ENCODE data around the gene CERS6.

Gene CERS6

DNA sequence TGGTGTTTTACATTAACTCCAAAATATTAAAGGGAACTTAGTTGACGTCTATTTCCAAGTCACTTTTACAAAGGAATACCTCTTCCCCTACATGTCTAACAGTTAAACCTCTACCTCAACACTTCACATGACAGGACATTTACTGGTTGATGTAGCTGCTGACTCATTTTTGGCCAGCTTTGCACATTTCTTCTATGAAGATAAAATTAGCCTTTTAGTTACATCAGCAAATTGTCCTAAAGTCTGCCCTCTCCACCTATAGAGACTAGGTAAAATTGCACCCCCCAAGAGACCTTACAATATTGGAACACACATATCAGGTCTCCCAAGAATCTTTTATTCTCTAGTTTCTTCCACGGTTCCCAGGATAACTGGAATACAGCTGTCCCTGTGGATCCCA lies 10.1 kb upstream of the CERS6 start:
- no peak for DNase-seq

- DNase-seq = no peak
These were observed 7.1 kb upstream of the CERS6 start for GRCh38 chr2:168448980-168449379.

DNA sequence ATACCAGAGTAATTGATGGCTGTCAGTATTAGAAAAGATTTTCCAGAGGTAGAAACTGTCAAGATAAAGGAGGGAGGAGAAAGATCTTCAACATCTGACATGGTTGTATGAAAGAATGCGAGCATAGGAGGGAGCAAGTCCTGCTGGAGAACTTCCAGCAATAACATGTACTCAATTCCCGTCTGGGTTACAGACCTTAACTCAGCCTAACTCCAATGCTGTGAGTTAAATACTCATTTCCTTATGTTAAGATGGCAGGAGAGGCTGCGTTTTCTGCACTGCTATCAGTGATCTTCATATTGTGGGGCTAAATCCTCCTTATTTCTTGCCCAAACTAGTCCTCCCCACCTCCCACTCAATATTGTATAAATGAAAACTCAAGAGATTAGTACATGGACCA lies 6.7 kb upstream of the CERS6 start:
- DNase-seq = no peak

- no peak for DNase-seq
These were observed 5.9 kb upstream of the CERS6 start for GRCh38 chr2:168450171-168450570.

- DNase-seq = no peak
These were observed 5.3 kb upstream of the CERS6 start for GRCh38 chr2:168450732-168451131.

- DNase-seq = no peak
These were observed 3.3 kb upstream of the CERS6 start for GRCh38 chr2:168452781-168453180.

DNA sequence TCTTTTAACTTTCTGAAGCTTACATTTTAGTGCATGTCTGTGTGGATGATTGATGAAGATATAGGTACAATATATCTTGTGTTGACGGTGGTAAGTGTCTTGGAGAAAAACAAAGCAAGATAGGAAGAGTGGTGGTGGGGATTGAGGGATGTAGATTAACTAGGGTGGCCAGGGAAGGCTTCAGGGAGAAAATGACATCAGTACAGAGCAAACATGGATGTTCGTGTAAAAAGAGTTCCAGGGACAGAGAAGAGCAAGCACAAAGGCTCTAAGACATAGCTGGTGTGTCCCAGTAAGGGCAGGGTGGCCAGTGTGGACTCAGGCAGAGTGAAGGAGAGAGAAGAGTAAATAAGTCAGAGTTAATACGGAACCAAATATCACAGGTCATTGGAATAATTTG lies 2.7 kb upstream of the CERS6 start:
- DNase-seq = no peak

DNA sequence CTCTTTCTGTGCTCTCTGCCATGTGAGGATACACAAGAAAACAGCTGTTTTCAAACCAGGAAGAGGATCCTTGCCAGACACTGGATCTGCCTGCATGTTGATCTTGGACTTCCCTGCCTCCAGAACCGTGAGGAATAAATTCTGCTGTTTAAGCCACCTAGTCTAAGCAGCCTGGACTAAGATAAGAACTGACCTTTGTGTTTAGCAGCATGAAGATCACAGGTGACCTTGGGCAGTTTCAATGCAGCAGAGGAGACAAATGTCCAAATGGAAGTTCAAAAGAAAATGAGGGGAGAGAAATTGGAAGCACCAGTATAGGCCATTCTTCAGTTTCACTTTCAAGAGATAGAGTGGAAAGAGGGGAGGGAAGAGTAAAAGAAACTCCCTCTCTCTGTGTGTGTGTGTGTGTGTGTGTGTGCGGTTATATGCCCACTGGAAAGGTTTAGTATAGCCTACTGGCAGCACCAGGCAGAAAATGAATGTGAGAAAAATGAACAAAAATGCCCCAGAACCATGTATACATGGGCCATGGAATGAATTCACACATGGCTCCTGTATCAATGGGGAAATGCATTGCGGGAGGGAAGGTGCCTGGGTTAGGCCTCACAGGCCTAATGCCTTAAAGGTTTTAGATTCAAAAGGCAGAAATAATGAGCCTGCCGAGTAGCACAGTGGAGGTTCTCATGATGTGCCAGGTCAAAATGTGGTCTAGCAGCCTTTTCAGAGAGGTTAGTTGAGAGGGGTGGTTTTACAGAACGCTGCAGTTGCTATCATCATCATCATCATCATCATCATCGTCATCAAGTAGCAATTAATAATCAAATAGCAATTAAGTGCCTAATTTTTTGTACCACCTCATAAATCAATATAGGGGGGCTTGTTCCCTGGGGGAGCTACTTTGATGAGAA lies 1.1 kb upstream of the CERS6 start:
- no peak for DNase-seq

- peak; percentile 42 for DNase-seq
These were observed 583 bp downstream of the CERS6 start for GRCh38 chr2:168456521-168457189.

DNA sequence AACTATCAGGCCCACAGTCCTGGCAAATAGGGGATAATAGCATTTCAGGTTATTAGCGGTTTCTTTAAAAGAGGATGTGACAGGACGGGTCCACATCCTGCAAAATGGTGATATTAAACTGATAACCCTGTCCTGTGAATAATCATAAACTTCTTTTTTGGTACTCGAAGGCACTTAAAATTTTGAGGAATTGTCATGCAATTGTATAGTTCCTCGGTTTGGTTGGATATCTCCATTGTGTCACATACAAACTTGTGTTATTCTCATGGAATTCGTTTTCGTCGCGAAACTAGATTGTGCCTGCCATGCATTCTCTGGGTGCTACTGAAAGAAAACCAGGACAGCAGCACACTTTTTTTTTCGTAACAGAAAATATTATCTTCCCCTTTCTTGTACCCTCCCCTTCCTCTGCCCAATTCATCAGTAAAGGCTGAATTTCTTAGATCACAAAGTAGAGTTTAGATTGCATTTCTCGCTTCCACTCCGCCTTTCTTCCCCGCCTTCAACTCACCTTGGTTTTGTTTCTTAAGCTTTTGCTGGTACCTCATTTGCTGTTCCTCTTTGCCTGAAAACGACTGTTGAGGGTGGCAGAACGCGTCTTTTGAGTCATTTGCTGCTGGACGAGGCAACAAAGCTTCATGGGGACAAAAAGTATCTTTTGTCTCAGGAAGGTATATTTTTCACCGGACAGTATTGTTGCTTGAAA lies 1.3 kb downstream of the CERS6 start:
- no peak for DNase-seq

DNA sequence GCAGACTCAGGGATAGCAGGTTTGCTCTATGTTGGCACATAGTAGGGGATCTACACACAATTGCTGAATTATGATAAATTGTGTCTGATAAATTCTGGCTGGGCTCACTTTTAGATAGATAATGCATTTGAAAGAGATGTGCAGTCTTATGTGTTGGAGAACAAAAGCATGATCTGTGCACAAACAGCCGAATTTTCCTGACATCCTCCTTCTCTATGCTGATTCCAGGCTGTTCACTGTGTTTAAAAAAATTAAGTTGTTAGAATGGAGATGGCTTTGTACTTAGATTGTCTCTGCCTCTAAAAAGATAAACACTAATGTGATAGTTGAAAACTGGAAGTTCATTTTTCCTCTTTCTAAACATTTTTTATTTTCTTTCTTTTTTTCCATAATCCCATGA lies 2.1 kb downstream of the CERS6 start:
- no peak for DNase-seq

- no peak for DNase-seq
These were observed 3.2 kb downstream of the CERS6 start for GRCh38 chr2:168459256-168459655.

DNA sequence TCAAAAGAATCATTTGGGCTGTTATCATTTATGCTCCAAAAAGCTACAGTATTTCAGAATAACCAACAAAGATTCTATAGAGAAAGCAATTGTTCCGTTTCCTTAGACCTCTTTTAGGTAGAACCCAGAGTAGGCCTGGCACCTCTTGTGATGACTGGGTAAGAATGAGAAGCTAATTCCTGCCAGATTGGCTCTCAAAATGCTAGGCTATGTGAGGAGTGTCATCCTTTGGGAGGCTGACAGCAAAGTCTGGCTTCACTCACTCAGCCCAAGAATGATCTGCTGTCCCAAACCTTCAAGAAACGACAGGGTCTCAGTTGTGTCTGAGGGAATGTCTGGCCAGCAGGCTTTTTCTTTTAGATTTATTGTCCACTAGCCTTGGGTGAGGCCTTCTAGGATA lies 4.5 kb downstream of the CERS6 start:
- DNase-seq = no peak

DNA sequence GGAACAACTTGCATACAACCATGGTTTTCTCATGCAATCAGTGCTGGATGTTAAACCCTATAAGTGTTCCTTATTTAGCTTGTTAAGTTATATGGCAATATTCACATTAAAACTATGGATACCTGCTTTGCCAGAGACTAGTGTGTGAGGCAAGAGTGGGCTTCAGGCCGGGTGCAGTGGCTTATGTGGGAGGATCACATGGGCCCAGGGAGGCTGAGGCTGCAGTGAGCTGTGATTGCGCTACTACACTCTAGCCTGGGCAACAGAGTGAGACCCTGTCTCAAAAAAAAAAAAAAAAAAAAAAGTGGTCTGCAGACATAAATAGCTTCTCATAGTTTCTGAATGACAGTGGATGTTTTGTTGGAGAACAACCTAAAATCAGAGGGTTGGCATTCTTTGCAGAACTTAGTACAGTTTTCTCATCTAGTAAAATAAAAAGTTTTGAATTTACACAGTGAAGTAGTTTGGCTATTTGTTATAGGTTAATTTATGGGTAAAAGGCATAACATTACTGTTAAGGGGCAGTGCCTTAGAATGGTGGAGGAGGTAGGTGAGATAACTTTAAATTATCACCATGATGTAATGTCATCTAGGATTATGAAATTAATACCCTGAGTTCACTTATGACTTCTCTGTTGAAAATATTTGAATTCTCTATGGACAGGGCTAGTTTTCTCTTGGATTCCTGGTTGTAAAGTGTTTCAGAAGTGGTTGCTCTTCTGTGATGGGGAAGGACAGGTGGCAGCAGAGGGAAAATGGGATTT lies 5.3 kb downstream of the CERS6 start:
- DNase-seq = no peak

GRCh38 chr2:168461942-168462331 lies 5.9 kb downstream of the CERS6 start:
- no peak for DNase-seq

DNA sequence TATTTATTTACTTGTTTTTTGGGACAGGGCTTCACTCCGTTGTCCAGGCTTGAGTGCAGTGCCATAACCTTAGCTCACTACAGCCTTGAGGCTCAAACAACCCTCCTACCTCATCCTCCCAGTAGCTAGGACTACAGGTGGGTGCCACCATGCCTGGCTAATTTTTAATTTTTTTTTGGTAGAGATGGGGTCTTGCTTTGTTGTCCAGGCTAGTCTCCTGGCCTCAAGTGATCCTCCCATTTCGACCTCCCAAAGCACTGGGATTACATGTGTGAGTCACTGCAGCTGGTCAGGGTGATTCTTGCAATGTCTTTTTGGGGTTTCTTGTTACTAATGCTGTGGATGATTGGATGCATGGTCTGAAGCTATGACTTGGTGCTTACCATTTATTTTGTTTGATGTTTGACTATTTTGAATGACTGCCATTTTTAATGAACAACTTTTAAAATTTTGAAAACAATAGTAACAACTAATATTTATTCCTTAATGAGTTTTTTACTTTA lies 6.5 kb downstream of the CERS6 start:
- DNase-seq = no peak

DNA sequence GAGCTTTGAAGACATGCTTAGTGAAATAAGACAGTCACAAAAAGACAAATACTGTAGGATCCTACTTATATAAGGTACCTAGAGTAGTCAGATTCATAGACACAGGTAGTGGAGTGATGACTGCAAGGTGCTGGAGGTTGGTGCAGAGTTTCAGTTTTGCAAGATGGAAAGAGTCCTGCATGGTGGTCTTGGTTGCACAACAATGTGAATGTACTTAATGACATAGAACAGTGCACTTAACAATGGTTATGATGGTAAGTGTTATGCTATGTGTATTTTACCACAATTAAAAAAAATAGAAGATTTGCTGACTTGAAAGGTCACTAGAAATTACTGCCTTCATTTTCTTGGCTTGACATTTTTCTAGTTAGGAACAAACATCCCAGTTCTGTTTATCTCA lies 9.5 kb downstream of the CERS6 start:
- DNase-seq = no peak

DNA sequence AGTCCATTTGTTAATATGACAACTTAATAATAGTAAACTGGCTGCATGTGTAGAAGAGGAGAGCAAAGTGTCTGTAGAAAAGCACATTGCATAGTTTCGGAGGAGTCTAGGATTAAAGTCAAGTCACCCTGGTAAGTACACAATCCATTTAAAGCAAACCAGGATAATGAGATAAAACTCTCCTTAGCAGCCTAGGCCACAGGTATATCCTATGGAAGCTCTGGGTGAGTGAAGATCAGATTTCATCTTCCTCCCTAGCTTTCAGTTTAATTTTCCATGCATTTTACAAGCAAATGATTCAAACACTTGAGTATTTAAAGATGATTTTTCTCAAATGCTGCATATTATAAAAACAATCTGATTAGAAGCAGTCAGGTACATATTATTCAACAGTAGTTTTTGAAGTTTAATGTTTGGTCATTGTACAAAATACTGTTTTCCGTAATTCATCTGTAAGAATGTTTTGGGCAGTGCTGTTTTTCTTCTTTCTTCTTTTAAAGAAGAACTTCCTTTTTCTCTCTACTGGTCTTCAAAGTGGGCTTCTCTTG lies 10.2 kb downstream of the CERS6 start:
- DNase-seq = no peak

DNA sequence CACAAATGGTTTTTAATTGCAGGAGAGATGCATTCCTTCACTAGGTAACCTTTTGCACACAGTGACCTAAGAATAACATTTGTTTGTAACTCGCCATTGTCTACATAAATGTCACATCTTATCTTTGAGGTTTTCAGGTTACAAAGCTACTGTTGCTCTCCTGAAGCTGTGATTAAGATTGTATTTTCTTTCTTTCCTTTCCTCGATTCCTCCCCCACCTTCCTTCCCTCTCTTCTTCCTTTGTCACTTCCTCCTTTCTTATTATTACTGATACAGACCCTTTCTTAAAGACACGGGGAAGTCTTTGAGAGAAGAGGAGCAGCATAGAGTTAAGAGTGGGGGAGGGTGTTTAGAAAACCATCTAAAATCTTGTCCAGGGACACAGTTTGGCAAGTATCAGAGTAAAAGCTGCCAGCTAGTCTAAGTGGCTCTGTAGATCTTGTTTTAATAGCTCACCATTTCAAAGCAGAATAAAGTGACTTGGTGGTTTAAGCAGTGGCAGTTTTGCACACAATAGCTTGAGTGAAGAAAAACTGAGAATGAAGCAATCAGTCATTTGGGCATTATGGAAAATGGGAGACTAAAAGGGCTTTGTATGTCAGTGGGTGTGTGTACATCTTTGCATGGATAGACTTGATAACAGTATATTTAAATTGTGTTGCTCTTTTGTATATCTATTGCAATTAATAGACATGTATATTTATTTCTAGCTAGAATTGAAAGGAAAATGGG lies 10.9 kb downstream of the CERS6 start:
- DNase-seq = no peak

DNA sequence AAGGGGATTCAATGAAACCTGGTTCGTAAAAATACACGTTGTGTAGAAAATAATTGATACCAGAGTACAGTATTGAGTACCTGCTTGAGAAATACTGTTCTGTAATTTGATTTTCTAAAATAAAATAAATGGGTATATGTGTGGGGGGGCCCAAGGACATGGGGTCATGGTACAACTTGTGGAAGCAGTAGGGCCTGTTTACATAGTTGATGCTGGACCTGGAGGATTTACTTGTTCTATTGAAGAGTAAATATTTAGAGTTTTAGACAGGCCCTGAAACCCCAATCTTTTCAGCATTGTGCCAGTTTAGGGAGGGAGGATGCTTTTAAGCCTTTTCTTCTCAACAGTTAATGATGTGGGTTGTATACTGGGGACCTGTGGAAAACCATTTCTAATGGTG lies 11.7 kb downstream of the CERS6 start:
- no peak for DNase-seq

DNA sequence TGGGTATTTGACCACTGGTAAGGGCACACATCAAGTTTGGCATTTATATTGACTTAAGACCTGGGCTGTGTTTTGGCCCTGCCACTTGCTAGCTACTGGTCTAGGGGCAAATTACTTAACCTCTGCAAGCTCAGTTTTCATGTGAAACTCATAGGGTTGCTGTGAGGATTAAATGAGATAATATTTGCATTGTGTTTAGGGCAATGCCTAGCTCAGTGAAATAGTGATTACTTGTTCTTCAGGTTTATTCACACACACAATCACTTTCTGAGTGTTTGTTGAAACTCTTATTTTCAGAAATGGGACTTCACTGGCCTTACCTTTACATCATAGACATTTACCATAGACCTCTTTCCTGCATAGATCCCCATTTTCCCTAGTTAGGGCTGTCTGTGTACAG lies 12.3 kb downstream of the CERS6 start:
- DNase-seq = no peak

All from stimulated activated CD4-positive, alpha-beta T cell treated with anti-CD3 and anti-CD28 coated beads, Interleukin-4, amount 100 ng/mL, for 24 hours (primary cell).